HG03175 (cell line): ENCODE measurements around the gene TNRC6B.
"Not testable (repeated sequence)": the region's sequence is repeated elsewhere in the genome, so short reads cannot be mapped to it uniquely, and the experiment has no call there.

Experiments
- ATAC-seq: cut with Tn5 transposase; IDR thresholded peaks from one replicate; pipeline ENCODE4 v1.9.1; 2021; ENCODE audit warnings: mild to moderate bottlenecking, moderate library complexity; ENCODE audit not compliant: unreplicated experiment

Gene TNRC6B

DNA sequence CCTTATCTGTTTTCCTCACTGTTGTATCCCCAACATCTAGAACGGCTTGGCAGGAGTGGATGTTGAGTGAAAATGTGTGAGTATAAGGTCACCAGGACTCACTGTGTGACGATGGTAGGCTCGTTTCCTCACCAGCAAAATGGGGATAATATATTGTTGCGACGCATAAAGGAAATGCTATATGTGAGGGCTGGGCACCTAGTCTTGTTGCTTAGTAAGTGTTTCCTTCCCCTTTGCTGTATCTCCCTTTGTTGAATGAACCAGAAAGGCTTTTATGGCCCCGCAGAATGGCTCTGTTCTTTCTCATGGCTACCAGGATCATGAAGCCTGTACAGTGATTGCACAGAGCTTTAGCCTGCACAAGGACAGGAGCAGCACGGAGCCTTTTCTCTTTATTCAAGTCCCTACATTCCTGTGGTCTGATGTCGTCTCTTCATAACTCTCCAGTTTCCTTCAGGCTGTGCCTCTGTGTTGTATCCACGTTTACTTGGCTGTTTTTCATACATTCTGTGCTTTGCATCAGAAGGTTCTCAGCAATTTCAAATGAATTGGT, 5.4 kb downstream of the TNRC6B start:
- no peak for ATAC-seq

DNA sequence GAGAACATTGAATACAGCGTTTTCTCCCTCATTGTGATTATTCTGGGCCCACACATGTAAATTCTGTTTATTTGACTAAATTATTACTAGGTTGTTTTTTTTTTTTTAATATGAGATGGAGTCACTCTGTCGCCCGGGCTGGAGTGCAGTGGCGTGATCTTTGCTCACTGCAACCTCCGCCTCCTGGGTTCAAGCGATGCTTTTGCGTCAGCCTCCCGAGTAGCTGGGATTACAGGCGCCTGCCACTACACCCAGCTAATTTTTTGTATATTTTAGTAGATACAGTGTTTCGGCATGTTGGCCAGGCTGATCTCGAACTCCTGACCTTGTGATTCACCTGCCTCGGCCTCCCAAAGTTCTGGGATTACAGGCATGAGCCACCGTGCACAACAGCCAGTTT, 5.9 kb downstream of the TNRC6B start:
- ATAC-seq, result not testable (repeated sequence)

- no peak for ATAC-seq
Observed at GRCh38 chr22:40187389-40187788, 9.7 kb downstream of the TNRC6B start.

DNA sequence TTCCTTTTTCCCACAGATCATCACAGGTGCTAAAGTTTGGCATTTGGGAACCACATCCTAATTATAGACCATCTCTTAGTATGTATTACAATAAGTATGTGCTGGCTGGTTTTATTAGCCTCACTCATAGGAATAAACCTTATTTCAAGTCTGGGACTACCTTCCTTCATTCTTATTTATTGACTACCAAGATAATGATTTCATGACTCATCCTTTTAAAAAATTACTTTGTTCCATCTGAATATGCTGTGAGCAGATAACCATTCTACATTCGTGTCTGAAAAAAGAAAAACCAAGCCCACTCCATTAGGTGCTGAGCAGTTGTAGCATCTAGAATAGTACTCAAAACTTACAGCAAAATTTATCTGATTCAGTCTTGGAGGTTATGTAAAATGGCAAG, 12.3 kb downstream of the TNRC6B start:
- no peak for ATAC-seq

- ATAC-seq, result no peak
Observed at GRCh38 chr22:40190501-40190900, 12.8 kb downstream of the TNRC6B start.

DNA sequence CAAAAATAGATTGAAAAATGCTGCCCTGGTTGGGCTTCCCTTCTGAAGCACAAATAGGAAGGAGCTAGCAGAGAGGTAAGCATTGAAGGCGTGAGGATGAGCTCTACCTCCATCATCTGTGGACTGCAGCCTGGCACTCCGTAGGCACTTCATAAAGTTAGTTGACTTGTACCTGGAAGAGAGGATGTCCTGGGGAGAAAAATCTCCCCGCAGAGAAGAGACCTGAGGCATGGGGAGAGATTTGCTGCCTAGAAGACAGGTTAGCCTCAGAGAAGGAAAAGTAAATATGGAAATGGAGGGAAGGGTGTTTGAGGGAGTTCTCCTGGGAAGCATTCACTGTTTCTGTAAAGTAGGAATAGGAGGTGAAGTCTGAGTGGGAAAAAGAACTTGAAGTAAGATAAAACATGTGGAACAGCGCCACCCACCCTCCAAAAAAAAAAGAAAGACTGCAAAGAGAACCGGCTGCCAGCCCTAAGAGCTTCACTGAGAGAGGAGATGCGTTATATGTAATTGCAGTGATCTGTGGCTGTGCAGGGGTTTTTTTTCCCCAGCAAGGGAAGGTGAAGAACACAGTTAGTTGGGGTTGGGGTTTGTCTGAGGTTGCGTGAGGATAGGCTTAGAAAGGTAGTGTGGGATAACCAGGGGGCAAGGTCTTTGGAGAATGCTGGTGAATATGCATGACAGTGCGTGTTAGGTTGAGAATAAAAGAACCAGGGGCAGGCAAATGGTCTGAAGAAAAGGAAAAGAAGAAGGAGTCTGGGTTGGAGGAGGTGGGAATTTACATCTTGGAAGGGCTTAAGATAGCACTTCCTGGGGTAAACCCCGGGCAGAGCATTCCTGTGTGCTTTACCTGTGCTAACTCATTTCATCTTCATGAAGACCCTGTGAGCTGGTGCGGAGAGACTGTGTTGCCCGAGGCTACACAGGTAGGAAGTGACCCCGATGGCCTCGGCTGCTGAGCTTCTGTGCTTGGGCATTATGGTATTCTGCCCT, 16.0 kb downstream of the TNRC6B start:
- no peak for ATAC-seq

- no peak for ATAC-seq
Observed at GRCh38 chr22:40194656-40195055, 16.9 kb downstream of the TNRC6B start.

DNA sequence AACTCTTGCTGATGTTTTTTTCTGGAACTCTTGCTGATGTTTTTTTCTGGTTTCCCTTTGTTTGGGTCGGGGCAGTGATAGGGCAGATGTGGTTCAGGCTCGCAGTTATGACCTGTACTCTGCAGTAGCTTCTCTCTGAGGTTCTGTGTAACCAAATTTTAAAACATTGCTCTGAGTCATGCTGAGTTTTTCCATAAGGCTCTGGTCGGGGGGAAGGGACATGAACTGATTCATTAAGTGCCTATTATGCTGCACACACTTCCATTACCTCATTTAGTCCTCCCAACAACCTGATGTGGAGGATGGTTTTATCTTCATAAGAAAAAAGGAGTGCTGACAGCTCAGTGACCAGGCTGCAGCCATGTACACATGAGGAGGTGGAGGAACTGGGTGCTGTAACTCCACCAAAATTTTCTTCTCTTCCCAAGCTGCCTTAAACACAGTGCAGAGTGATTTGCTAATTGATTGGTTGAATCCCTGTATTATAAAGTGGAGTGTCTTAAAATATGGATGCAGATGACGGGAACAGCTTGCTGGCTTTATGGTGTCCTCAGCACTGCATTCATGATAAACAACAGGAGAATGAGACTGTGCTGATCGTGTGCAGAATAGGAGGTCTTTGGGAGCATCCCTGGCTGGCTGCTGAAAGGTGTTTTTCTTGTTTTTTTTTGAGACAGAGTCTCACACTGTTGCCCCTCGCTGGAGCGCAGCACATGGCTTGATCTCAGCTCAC, 19.1 kb downstream of the TNRC6B start:
- no peak for ATAC-seq

DNA sequence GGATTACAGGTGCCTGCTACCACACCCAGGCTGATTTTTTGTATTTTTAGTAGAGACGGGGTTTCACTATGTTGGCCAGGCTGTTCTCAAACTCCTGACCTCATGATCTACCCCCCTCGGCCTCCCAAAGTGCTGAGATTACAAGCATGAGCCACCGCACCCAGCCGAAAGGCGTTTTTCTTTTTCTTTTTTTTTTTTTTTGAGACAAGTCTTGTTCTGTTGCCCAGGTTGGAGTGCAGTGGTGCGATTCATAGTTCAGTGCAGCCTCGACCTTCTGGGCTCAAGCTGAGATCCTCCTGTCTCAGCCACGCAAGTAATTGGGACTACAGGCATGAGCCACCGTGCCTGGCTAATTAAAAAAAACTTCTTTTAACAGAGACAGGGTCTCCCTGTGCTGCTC, 19.7 kb downstream of the TNRC6B start:
- not testable (repeated sequence) for ATAC-seq

DNA sequence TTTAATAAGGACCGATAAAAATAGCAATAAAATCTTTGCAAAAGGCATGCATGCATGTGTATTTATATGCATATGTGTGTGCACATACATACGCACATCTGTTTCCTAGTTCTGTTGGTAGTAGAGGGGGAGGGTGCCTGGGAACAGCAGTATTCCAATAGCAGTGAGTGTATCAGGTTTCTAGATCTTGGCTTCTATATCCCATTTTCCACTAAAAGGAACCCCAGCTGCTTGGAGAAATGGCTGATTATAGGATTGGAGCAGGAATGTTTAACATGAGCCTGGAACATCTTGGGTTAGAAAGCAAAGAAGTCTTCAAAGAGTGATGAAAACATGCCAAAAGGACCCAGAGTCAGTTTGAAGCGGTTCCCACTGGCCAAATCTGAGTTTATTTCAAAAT, 21.0 kb downstream of the TNRC6B start:
- no peak for ATAC-seq

DNA sequence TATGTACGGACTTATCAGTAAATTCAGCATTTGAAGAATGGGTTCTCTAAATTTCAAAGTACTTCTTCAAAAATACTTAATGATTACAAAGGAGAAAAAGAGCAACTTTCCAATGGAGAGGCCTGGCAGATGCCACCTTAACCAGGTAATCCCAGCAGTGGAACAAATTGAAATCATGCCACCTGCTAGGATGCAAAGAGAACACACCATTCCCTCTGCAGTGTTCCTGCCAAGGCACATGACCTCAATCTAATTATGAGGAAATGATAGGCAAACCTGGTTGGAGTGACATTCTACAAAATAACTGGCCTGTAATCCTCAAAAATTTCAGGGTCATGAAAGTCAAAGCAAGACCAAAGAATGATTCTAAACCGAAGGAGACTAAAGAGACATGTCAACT, 21.5 kb downstream of the TNRC6B start:
- ATAC-seq, result no peak

GRCh38 chr22:40199852-40200251, 22.1 kb downstream of the TNRC6B start:
- ATAC-seq, result no peak

DNA sequence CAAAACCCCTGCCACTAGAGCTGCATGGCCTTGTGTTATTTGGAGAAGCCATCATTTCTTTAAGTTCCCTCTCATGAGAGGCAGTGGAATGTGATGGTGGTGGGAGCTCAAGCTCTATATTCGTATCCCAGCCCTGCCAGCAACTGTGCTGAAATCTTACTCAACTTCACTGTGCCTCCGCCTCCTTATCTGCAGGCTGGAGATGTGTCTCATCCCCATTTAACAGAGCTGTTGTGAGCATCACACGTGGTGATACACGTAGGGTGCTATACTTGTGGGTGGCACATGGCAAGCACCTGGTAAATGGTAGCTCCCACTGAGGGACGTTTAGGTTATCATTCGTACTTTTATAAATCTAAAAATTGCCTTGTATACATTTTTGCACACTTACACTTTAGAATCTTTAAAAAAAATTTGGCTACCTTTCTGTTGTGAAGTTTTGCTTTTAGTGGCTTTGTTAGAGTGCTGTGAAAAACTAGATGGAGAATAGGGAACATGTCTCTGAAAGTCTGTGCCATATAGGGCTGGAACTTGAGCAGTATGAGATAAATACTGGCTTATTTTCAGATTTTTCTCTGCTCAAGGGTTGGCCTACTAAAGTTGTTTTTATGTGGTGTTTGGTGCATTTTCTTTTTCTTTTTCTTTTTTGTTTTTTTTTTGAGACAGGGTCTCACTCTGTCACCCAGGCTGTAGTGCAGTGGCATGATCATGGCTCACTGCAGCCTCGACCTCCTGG, 23.2 kb downstream of the TNRC6B start:
- no peak for ATAC-seq

GRCh38 chr22:40202225-40202944, 24.7 kb downstream of the TNRC6B start:
- no peak for ATAC-seq

DNA sequence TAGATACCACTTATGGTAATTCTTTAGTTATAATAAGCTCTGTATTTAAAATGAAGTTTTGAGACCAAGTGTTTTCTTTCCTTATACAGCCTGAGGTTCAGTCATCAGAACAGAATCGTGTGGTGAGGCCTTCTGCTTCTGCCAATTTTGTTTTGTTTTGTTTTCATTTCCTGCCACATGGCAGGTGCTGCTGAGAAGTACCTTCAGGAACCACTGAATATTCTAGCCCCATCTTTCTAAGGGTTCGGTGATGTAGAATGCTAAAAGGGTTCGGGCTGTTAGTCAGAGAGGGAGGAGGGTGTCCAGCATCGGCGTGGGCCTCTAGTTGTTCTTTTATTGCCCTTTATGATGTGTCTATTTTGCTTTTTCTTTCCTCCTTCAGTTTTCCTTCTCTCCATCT, 25.8 kb downstream of the TNRC6B start:
- no peak for ATAC-seq

- ATAC-seq, result no peak
Observed at GRCh38 chr22:40204321-40205116, 26.8 kb downstream of the TNRC6B start.

DNA sequence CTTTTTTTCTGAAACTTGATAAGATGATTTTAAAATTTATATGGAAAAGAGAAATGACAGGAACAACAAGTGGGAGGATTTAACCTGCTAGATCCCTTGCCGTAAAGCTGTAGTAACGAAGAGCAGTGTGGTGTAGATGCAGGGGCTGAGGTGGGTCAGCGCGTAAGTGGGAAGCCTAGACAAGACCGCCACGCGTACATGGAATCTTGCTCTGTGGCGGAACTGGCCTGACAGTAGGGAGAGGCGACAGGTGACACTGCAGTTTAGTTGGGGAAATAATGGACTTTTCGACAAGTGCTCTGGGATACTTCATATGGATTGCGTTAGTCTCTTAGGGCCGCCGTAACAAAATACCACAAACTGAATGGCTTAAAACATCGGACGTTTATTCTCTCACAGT, 28.8 kb downstream of the TNRC6B start:
- ATAC-seq, result no peak

GRCh38 chr22:40210818-40211217, 33.1 kb downstream of the TNRC6B start:
- ATAC-seq, result no peak

DNA sequence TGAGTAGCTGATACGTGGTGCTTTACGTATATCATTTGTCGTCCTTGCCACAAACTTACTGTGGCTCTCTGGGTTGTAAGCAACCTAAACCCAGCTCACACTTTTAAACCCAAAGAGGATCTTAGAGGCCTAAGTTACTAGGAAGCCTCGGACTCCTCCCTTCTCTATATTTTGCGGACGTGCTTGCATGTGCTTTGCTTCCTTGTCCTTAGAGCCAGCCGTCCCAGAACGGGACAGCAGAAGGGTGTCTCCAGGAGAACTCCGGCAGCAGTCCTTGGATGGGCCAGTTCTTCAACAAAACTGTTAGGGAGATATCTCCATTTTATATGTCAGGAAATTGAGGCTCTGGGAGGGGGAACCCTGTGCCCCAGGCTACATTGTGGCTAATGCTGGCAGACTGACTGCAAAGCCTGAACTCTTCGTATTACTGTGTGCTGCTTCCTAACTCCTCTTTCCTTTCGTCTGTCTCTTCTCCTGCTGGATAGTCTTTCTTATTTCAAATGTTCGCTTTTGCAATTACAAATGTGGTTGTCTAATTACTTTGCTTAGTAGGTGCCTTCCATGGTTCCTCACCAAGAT, 33.8 kb downstream of the TNRC6B start:
- no peak for ATAC-seq
